SK-N-MC (cell line): ENCODE measurements around the gene IL12RB1.

ENCODE experiments used
- EZH2 ChIP-seq: fragments of 200-600 bp; sonication (generic); IDR thresholded peaks from one replicate; pipeline ENCODE4 v1.6.1; 2017; ENCODE audit warnings: antibody characterized with exemption
- POLR2AphosphoS5 ChIP-seq: IDR thresholded peaks from 2 replicates; pipeline ENCODE4 v1.6.1; 2012; ENCODE audit warnings: mild to moderate bottlenecking, low read depth, low read length, borderline replicate concordance

- no peak for TF ChIP-seq POLR2AphosphoS5
- TF ChIP-seq EZH2 = no peak
Measured at GRCh38 chr19:18128805-18129204, 42.1 kb upstream of the IL12RB1 start.
